ENCODE data around the gene KIF5A.

DNA sequence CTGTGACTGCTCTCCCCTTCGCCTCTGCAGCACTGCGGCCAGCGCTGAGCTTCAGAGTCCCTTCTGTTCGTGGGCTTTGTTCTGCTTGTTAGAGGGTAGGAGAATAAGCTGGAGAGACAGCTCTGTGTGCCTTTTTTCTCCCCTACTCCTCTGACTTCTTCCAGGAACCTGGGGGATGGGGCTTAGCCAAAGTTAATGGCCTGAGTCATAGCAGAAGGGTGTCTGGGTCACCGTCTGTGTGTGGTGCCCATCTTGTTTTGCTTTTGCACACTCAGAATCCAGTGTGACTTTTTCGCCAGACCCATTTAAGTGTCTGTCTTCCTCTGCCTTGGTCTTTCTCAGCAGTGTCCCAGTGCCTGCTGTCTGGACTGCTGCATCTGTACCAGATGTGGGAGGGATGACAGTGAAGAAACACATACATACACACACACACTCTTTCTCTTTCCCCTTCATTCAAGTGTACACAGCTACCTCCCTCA, 3.0 kb downstream of the KIF5A start:
- TF ChIP-seq, protein P1, sequence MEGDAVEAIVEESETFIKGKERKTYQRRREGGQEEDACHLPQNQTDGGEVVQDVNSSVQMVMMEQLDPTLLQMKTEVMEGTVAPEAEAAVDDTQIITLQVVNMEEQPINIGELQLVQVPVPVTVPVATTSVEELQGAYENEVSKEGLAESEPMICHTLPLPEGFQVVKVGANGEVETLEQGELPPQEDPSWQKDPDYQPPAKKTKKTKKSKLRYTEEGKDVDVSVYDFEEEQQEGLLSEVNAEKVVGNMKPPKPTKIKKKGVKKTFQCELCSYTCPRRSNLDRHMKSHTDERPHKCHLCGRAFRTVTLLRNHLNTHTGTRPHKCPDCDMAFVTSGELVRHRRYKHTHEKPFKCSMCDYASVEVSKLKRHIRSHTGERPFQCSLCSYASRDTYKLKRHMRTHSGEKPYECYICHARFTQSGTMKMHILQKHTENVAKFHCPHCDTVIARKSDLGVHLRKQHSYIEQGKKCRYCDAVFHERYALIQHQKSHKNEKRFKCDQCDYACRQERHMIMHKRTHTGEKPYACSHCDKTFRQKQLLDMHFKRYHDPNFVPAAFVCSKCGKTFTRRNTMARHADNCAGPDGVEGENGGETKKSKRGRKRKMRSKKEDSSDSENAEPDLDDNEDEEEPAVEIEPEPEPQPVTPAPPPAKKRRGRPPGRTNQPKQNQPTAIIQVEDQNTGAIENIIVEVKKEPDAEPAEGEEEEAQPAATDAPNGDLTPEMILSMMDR (conservative IDR thresholded peaks at IDR 0.05), result no peak
- no peak for TF ChIP-seq ZFX (IDR thresholded peaks at IDR 0.05)

Data from C4-2B (cell line).